Motor neuron (in vitro differentiated cells): ENCODE measurements around the gene MAPK11. TPM values are rescaled to one million over a fixed set of nuclear protein-coding genes. Genes with fewer than 3 reads are reported as not detected.

Source experiments
- ATAC-seq, 8 experiments: fragments of 200-7000 bp; cut with Tn5 transposase; replicated peaks in 6 of 8; 2 replicates each; pipeline ENCODE4 v1.8.0; 2021; ENCODE audit warnings: mild to moderate bottlenecking in 8 of 8, moderate library complexity in 8 of 8
- H3K27ac ChIP-seq, 2 donors: fragments of 250-450 bp; sonication (Bioruptor Pico); 2 replicates each; pipeline ENCODE4 v1.9.0; 2021; ENCODE audit warnings: antibody characterized with exemption in 2 of 2, mild to moderate bottlenecking in 2 of 2, moderate library complexity in 1 of 2
- H3K4me1 ChIP-seq, 2 donors: fragments of 250-450 bp; sonication (Bioruptor Pico); replicated peaks in 1 of 2; 2 replicates each; pipeline ENCODE4 v1.6.1; 2021; ENCODE audit warnings: antibody characterized with exemption in 2 of 2, mild to moderate bottlenecking in 2 of 2, moderate library complexity in 1 of 2
- H3K4me3 ChIP-seq, 5 donors: fragments of 250-450 bp; sonication (Bioruptor Pico); 2 replicates each; pipeline ENCODE4 v1.9.0; 2021; ENCODE audit warnings: antibody characterized with exemption in 5 of 5, mild to moderate bottlenecking in 5 of 5, moderate library complexity in 4 of 5
- WGBS, 10 experiments: fragments of 450-650 bp; shearing (Covaris generic); methylation state at CpG; one replicate each; pipeline ENCODE4 v1.0.0; 2022; 5-methylcytosine and 5-hydroxymethylcytosine counted together
- in situ Hi-C, 9 experiments: fragments of 400-800 bp; cut with MboI; loops; one replicate each; pipeline ENCODE4 v1.15.0; 2021; ENCODE audit warnings: low sequenced_read_pairs in 9 of 9, low pct_unique_long_range_greater_than_20kb in 2 of 9; ENCODE audit not compliant: unreplicated experiment in 9 of 9
- total RNA-seq, 8 experiments: library from RNA; unstranded; fragments of 300-600 nt; gene quantifications; 2 replicates each; pipeline versions ENCODE4 v1.2.3 to v1.2.4, GENCODE V29; 2022

The MAPK11 gene
- total RNA-seq, 8 experiments from 2014 or later: 2.6 to 26.7 (median 15.9) TPM

GRCh38 chr22:50285568-50286229, 15.5 kb upstream of the MAPK11 start:
- H3K4me3 ChIP-seq: no peak overlapping the region
- ATAC-seq: no peak
- no peak overlapping the region for H3K27ac ChIP-seq
- WGBS, 10 experiments: 90 to 100% (median 96%) methylated on average over 3 to 5 of the region's 34 CpGs; no CpG with 5 or more reads in 7 of the 10 experiments
- in situ Hi-C loops: no loop called here
- no peaks in the 10 kb centered on the region for H3K4me1 ChIP-seq

- no CpG with 5 or more reads among the region's 13 CpGs for WGBS, 10 experiments
- Histone ChIP-seq H3K4me3 (no peak overlapping the region), H3K4me1 (no peaks in the 10 kb centered on the region), H3K27ac (no peak overlapping the region)
- in situ Hi-C loops: no loop called here
- ATAC-seq: no peak
These were observed 14.3 kb upstream of the MAPK11 start for GRCh38 chr22:50284479-50284878.

GRCh38 chr22:50283821-50284220, 13.6 kb upstream of the MAPK11 start:
- H3K4me3 ChIP-seq: no peak overlapping the region
- ATAC-seq: no peak
- in situ Hi-C loops: no loop called here
- no peaks in the 10 kb centered on the region for H3K4me1 ChIP-seq
- H3K27ac ChIP-seq: no peak overlapping the region
- no CpG with 5 or more reads among the region's 30 CpGs for WGBS, 10 experiments

GRCh38 chr22:50282361-50283155, 12.4 kb upstream of the MAPK11 start:
- H3K4me3 ChIP-seq: no peak overlapping the region
- no peak overlapping the region for H3K27ac ChIP-seq
- no peaks in the 10 kb centered on the region for H3K4me1 ChIP-seq
- no CpG with 5 or more reads among the region's 45 CpGs for WGBS, 10 experiments
- peak in 2 of 8 experiments; percentile 29 to 61 for ATAC-seq
- in situ Hi-C loops: no loop called here

- no peak overlapping the region for H3K4me3 ChIP-seq
- WGBS, 10 experiments: 56% methylated on average over 4 of the region's 25 CpGs; no CpG with 5 or more reads in 9 of the 10 experiments
- no peaks in the 10 kb centered on the region for H3K4me1 ChIP-seq
- in situ Hi-C loops: no loop called here
- no peak overlapping the region for H3K27ac ChIP-seq
- no peak for ATAC-seq
These were observed 11.8 kb upstream of the MAPK11 start for GRCh38 chr22:50281957-50282356.

GRCh38 chr22:50281384-50281760, 11.2 kb upstream of the MAPK11 start:
- no peak overlapping the region for H3K4me3 ChIP-seq
- WGBS, 10 experiments: 93 to 100% (median 100%) methylated on average over 2 to 11 of the region's 36 CpGs; no CpG with 5 or more reads in 7 of the 10 experiments
- H3K4me1 ChIP-seq: no peaks in the 10 kb centered on the region
- no peak for ATAC-seq
- in situ Hi-C loops: no loop called here
- H3K27ac ChIP-seq: no peak overlapping the region

- no peak overlapping the region for H3K4me3 ChIP-seq
- no peak overlapping the region for H3K27ac ChIP-seq
- no peaks in the 10 kb centered on the region for H3K4me1 ChIP-seq
- 95 to 100% methylated on average over 2 to 4 of the region's 47 CpGs; no CpG with 5 or more reads in 8 of the 10 experiments for WGBS, 10 experiments
- in situ Hi-C loops: no loop called here
- no peak for ATAC-seq
These were observed 10.7 kb upstream of the MAPK11 start for GRCh38 chr22:50280708-50281383.

- no peak overlapping the region for H3K4me3 ChIP-seq
- ATAC-seq: no peak
- in situ Hi-C loops: no loop called here
- 100% methylated on average over 1 to 2 of the region's 38 CpGs; no CpG with 5 or more reads in 8 of the 10 experiments for WGBS, 10 experiments
- H3K4me1 ChIP-seq: peaks cover under 1 to 2% of the 10 kb centered on the region in 2 donors
- H3K27ac ChIP-seq: no peak overlapping the region
These were observed 10.0 kb upstream of the MAPK11 start for GRCh38 chr22:50280022-50280707.

GRCh38 chr22:50278956-50279619, 8.9 kb upstream of the MAPK11 start:
- H3K4me3 ChIP-seq: no peak overlapping the region
- H3K27ac ChIP-seq: no peak overlapping the region
- in situ Hi-C loops: loop anchor here in 1 of 9 experiments (10.0 kb wide), 1 partner anchor 46 kb away; the partner anchor contains the start of gene DENND6B
- no peak for ATAC-seq
- peaks cover 8 to 9% of the 10 kb centered on the region in 2 donors for H3K4me1 ChIP-seq
- WGBS, 10 experiments: 82 to 100% methylated on average over 1 to 2 of the region's 30 CpGs; no CpG with 5 or more reads in 8 of the 10 experiments

- Histone ChIP-seq H3K27ac (no peak overlapping the region), H3K4me3 (no peak overlapping the region), H3K4me1 (peaks cover 12 to 15% of the 10 kb centered on the region in 2 donors)
- no peak for ATAC-seq
- in situ Hi-C loops: loop anchor here in 1 of 9 experiments (10.0 kb wide), 1 partner anchor 46 kb away; the partner anchor contains the start of gene DENND6B
- 94 to 100% methylated on average over 3 of the region's 21 CpGs; no CpG with 5 or more reads in 8 of the 10 experiments for WGBS, 10 experiments
These were observed 8.3 kb upstream of the MAPK11 start for GRCh38 chr22:50278461-50278860.

GRCh38 chr22:50277761-50278160, 7.6 kb upstream of the MAPK11 start:
- in situ Hi-C loops: loop anchor here in 1 of 9 experiments (10.0 kb wide), 1 partner anchor 47 kb away; the partner anchor contains the start of gene DENND6B

GRCh38 chr22:50276143-50276542, 6.0 kb upstream of the MAPK11 start:
- 100% methylated on average over 1 of the region's 25 CpGs; no CpG with 5 or more reads in 9 of the 10 experiments for WGBS, 10 experiments
- Histone ChIP-seq H3K4me1 (peaks cover 27 to 32% of the 10 kb centered on the region in 2 donors), H3K4me3 (no peak overlapping the region), H3K27ac (no peak overlapping the region)
- ATAC-seq: peak in 3 of 8 experiments; percentile 6 to 22 (median 8)
- in situ Hi-C loops: loop anchor here in 1 of 9 experiments (10.0 kb wide), 1 partner anchor 49 kb away; the partner anchor contains the start of gene DENND6B

More at GRCh38 chr22:50277761-50278160, 7.6 kb upstream of the MAPK11 start:
- no peak for ATAC-seq
- no CpG with 5 or more reads among the region's 25 CpGs for WGBS, 10 experiments
- H3K4me1 ChIP-seq: peaks cover 15 to 18% of the 10 kb centered on the region in 2 donors
- H3K4me3 ChIP-seq: no peak overlapping the region
- no peak overlapping the region for H3K27ac ChIP-seq
